Neural cell (in vitro differentiated cells): ENCODE measurements around the gene GTSE1.

Experiments
- CTCF ChIP-seq: fragments of 450-650 bp; IDR thresholded peaks from 2 replicates; pipeline ENCODE4 v1.5.1; 2014; ENCODE audit warnings: antibody characterized with exemption, mild to moderate bottlenecking, moderate library complexity; ENCODE audit not compliant: poor library complexity, severe bottlenecking
- EZH2 ChIP-seq: fragments of 200-600, 300-800 bp; shearing (Covaris generic), sonication (generic); IDR thresholded peaks from 2 replicates; pipeline ENCODE4 v1.6.1; 2014; ENCODE audit warnings: antibody characterized with exemption, low read length, borderline replicate concordance, mild to moderate bottlenecking; ENCODE audit not compliant: insufficient read depth, poor library complexity, severe bottlenecking
- MXI1 ChIP-seq: fragments of 450-650 bp; conservative IDR thresholded peaks from 2 replicates; pipeline ENCODE4 v1.6.1; 2014; ENCODE audit warnings: antibody characterized with exemption, mild to moderate bottlenecking; ENCODE audit not compliant: poor library complexity, severe bottlenecking
- POLR2AphosphoS5 ChIP-seq: IDR thresholded peaks from 2 replicates; pipeline ENCODE4 v1.6.1; 2012
- RAD21 ChIP-seq: fragments of 450-650 bp; conservative IDR thresholded peaks from 2 replicates; pipeline ENCODE4 v1.6.1; 2014; ENCODE audit warnings: antibody characterized with exemption, mild to moderate bottlenecking, moderate library complexity
- TAF1 ChIP-seq: IDR thresholded peaks from 2 replicates; pipeline ENCODE4 v1.6.1; 2012; ENCODE audit warnings: low read depth

- TF ChIP-seq CTCF: no peak
- no peak for TF ChIP-seq POLR2AphosphoS5
- TF ChIP-seq MXI1: no peak
- TF ChIP-seq TAF1: no peak
- no peak for TF ChIP-seq EZH2
- TF ChIP-seq RAD21: no peak
Measured at GRCh38 chr22:46330426-46330825, 33.8 kb downstream of the GTSE1 start.
